RCC 7860 (cell line): ENCODE data around the gene CTNNBL1.

Source experiments
- DNase-seq: peaks from one replicate; pipeline ENCODE4 v3.0.0-alpha.2; 2015; ENCODE audit warnings: low spot score
- FAIRE-seq: peaks from 2 replicates; lab custom pipeline; 2012; peaks lifted over from hg19 to GRCh38; lab: Jason Lieb, UNC

The CTNNBL1 gene

GRCh38 chr20:37893566-37894241 is 199.9 kb downstream of the CTNNBL1 start:
- no peak for FAIRE-seq

GRCh38 chr20:37894454-37894853 is 200.6 kb downstream of the CTNNBL1 start:
- FAIRE-seq = no peak

More at GRCh38 chr20:37893566-37894241, 199.9 kb downstream of the CTNNBL1 start:
- DNase-seq = no peak

GRCh38 chr20:37895166-37895565 is 201.3 kb downstream of the CTNNBL1 start:
- no peak for FAIRE-seq
- no peak for DNase-seq

More at GRCh38 chr20:37894454-37894853, 200.6 kb downstream of the CTNNBL1 start:
- no peak for DNase-seq

- no peak for DNase-seq
- no peak for FAIRE-seq
These were observed 203.2 kb downstream of the CTNNBL1 start for GRCh38 chr20:37896932-37897548.

DNA sequence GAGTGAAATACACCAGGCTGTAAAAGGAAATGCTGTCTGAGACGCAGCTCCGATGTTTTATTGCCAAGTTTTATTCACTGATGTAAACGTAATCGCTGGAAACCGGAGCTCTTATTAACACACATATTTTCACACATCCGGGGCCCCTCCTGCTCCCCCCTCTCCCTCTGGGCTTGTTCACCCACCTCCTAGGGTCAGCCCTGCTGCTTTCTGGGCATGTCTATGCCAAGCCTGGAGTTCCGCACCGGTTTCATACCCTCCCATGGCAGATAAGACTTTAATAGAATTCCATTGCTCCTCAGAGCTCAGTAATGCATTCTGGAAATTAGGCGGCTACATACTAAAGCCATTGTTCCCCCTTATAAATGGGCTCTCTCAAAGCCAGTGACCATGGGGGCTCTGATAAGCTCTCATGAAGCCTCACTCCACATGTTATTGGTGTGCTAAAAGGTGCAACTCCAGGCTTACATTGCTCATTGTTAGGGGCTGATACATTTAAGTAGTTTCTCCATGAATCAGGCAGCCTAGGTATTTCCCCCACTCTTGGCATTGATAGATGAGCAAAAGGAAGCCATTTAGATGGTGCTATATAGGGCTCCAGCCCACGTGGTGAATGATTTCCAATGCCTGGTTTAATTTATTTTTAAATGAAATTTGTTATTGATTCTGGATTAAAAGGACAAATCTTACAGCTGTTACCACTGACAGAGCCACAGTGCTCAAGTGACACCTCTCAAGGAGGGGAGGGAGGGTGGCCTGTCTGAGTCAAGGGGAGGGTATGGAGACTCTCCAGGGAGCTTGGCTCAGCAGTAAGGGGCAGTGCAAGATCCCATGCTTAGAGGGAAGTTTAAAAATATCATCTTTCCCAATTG is 204.6 kb downstream of the CTNNBL1 start:
- DNase-seq = no peak
- no peak for FAIRE-seq

- FAIRE-seq = no peak
These were observed 205.5 kb downstream of the CTNNBL1 start for GRCh38 chr20:37899105-37900045.

DNA sequence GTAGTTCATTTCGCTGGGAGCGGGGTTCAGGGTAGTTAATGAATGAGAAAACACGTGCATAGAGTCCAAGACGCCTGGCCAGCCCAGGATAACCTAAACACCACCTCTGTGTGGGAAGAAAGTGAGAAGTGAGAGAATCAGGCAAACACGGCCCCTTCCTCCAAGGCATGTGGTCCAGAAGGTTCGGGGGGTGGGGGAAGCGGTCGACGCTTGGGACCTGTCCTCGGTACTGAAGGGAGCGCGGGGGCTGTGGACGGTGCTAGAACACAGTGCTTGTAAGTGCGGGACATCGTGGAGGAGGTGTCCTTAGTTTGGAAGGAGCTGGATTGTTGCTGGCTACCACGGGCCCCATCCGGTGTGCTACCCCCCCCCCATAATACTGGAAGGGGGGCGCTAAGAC is 207.4 kb downstream of the CTNNBL1 start:
- DNase-seq (no peak), FAIRE-seq (no peak)

More at GRCh38 chr20:37899105-37900045, 205.5 kb downstream of the CTNNBL1 start:
- DNase-seq = no peak

- DNase-seq = peak; percentile 28
- FAIRE-seq = no peak
These were observed 208.0 kb downstream of the CTNNBL1 start for GRCh38 chr20:37901654-37902503.

GRCh38 chr20:37902504-37903313 is 208.9 kb downstream of the CTNNBL1 start, which contains the start of gene VSTM2L:
VSTM2L (plus strand) TSS chr20:37903127; CDS start chr20:37903351, 224 bp downstream.
- DNase-seq = no peak
- FAIRE-seq = no peak

DNA sequence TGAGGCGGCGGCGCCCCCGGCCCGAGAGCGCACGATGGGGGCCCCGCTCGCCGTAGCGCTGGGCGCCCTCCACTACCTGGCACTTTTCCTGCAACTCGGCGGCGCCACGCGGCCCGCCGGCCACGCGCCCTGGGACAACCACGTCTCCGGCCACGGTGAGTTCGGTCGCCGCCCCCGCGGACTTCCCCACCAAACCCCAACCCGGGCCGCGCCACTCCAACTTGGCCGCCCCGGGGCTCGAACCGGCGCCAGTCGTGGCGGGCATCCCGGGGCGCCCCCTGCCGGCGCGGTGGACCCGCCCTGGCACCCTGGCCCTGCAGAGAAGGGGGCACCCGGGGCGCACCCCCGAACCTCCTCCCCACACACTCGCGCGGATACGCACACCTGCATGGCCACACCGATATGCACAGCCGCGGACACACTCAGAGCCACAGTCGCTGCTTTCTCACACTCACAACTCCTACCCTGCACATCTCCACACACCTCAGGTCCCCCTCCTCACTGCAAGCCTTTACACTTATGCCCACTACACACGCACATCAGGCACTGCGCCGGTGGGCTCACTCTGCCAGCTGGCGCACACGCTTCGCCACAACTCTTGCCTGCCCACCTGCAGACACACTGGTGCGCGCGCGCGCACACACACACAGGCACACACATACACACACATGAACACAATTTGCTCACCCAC is 209.6 kb downstream of the CTNNBL1 start:
- no peak for DNase-seq
- FAIRE-seq = no peak

DNA sequence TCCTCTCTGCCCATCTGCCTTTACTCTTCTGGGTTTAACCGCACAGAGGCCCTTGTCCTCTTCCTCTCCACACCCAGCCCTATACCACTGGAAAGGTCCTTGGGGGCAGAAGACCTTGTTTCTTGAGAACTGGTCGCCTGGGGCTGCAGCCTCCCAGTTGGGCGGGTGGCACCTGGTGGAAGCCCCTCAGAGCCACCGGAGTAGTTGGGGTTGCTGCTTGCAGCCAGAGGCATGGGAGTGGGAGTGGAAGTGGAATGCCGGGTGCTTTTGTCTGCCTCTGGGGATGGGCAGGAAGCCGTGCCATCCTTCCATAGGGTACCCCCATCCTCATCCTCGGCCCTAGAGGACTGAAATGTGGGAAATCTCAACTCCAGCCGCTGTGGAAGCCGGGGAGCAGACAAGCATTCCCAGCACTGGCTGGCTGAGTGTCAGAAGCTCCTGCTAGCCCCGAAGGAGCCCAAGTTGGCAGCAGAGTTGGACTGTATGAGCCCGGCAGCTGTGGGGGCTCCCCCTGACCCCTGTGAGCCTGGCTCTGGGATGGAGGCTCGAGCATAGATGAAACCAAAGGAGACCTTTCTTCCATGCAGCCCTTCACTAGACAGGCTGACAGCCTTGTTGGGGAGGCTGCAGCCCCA is 210.3 kb downstream of the CTNNBL1 start:
- FAIRE-seq = no peak

GRCh38 chr20:37904845-37905373 is 211.1 kb downstream of the CTNNBL1 start:
- DNase-seq = no peak
- no peak for FAIRE-seq

More for the DNA sequence above, 210.3 kb downstream of the CTNNBL1 start:
- no peak for DNase-seq

DNA sequence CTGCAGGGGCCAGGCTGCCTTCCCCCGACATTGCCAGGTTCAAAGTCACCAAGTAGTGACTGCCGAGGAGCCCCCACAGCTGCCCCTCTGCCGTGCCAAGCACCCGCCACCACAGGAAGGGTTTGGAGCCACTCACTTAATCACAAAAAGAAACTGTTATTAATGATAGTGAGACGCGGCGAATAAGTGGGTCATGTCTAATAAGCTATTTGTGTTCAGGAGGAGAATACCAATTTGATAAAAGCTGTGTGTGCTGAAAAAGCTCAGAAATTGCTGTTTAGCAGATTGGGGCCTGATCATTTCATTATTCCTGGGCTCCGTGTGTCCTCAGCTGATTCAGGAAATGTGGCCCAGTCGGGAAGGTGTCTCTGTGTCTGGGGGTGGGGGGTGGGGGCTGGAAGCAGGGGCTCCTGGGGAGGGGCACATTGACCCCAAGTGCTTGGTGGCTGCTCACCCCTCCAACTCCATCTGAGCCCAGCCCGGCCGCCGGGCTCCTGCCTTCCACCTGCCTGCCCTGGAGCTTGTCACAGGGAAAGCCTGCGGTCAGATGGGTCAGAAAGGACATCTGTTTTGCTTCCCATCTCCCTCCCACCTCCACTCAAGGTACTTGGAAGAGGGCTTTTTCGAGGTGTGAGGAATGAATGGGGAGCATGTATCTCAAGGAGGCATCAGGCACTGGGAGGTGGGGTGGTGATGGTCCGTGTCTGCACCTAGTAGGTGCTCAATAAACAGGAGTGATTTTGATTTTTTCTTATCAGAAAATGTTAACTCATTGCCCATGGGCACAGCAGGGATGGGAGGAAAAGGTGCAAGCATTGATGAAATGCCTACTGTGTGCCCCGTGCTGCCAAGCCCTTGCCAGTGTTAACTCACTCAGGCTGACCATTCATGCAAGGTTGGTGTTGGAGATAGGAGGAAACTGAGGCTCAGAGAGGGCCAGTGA is 212.1 kb downstream of the CTNNBL1 start:
- FAIRE-seq (no peak), DNase-seq (no peak)

DNA sequence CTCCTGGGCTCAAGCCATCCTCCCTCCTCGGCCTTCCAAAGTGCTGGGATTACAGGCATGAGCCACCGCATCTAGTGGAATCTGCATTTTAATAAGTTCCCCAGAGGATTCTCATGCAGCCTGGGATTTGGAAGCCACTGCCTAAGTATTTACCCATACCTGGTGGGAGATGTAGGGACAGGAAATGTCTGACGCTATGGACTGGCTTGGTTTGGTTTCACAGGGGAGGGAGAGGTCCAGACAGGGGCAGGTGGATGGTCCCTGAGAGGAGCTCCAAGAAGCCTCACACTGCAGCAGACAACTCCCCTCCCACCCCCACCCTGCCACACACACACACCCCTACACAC is 213.5 kb downstream of the CTNNBL1 start:
- FAIRE-seq = no peak

GRCh38 chr20:37907677-37908401 is 214.0 kb downstream of the CTNNBL1 start:
- peak; percentile 81 for DNase-seq
- FAIRE-seq = peak; percentile 84

More for the DNA sequence above, 213.5 kb downstream of the CTNNBL1 start:
- no peak for DNase-seq
